ENCODE data around the gene CD47.

CD47 gene

DNA sequence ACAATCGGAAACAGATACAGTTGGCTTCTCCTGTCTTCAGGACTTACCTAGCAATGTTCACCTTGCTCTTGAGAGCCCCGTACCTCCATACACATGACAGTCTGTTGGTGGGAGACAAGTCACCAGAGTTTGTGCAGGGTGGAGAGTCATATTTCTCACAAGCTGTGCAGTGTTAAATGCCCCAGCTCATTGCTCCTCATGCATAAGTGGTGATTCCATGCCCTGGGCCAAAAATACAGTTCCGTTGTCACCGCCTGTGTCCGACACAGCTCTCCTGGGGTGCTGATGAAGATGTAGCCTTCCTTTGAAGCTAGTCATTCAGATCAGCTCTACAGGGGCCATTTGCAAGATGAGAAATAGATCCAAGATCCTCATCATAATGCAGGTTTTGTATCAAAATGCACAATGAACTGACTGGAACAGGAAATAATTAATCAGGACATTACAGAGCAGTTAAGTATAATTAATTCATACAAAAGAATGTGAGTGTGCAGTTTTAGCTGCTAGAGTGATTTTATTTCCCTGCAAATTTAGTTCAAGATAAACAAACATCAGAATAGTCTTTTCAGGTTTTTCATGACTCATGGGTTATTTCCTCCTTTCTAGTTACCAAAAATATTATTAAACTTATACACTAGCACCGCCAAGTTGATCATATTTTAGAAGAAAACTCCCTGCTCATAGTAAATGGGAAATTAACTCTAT lies 66.5 kb downstream of the CD47 start:
- H4K20me1 ChIP-seq (ENCODE audit: insufficient read depth, low read length, poor library complexity, severe bottlenecking), result no peaks in the 10 kb centered on the region
- H3K79me2 ChIP-seq (ENCODE audit: insufficient read depth, low read length), result no peaks in the 10 kb centered on the region
- H3K9me2 ChIP-seq (replicated peaks; ENCODE audit: low read depth, low read length), result no peaks in the 10 kb centered on the region
- H3K4me1 ChIP-seq (ENCODE audit: insufficient read depth, low read length, poor library complexity, severe bottlenecking), result peaks cover 23% of the 10 kb centered on the region
- no peak overlapping the region for H3K4me3 ChIP-seq (ENCODE audit: low read length, poor library complexity, severe bottlenecking)
- no peak overlapping the region for H3K9ac ChIP-seq (ENCODE audit: low read depth, low read length, poor library complexity, severe bottlenecking)
- H3K36me3 ChIP-seq (ENCODE audit: insufficient read depth, low read length), result no peaks in the 10 kb centered on the region
- TF ChIP-seq, protein P1, sequence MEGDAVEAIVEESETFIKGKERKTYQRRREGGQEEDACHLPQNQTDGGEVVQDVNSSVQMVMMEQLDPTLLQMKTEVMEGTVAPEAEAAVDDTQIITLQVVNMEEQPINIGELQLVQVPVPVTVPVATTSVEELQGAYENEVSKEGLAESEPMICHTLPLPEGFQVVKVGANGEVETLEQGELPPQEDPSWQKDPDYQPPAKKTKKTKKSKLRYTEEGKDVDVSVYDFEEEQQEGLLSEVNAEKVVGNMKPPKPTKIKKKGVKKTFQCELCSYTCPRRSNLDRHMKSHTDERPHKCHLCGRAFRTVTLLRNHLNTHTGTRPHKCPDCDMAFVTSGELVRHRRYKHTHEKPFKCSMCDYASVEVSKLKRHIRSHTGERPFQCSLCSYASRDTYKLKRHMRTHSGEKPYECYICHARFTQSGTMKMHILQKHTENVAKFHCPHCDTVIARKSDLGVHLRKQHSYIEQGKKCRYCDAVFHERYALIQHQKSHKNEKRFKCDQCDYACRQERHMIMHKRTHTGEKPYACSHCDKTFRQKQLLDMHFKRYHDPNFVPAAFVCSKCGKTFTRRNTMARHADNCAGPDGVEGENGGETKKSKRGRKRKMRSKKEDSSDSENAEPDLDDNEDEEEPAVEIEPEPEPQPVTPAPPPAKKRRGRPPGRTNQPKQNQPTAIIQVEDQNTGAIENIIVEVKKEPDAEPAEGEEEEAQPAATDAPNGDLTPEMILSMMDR (conservative IDR thresholded peaks at IDR 0.05; ENCODE audit: low read length), result no peak
- no peak for TF ChIP-seq EZH2phosphoT487 (IDR thresholded peaks at IDR 0.05; ENCODE audit: borderline replicate concordance)
- no peaks in the 10 kb centered on the region for H3F3A ChIP-seq (ENCODE audit: low read depth)
- no peak overlapping the region for H2AFZ ChIP-seq (ENCODE audit: low read length)
- no peak overlapping the region for H3K4me2 ChIP-seq (ENCODE audit: low read depth, low read length, poor library complexity, severe bottlenecking)
- no peaks in the 10 kb centered on the region for H3K27me3 ChIP-seq (ENCODE audit: insufficient read depth, low read length, poor library complexity, severe bottlenecking)
- H3K9me3 ChIP-seq (ENCODE audit: insufficient read depth, low read depth, low read length), result no peaks in the 10 kb centered on the region

DNA sequence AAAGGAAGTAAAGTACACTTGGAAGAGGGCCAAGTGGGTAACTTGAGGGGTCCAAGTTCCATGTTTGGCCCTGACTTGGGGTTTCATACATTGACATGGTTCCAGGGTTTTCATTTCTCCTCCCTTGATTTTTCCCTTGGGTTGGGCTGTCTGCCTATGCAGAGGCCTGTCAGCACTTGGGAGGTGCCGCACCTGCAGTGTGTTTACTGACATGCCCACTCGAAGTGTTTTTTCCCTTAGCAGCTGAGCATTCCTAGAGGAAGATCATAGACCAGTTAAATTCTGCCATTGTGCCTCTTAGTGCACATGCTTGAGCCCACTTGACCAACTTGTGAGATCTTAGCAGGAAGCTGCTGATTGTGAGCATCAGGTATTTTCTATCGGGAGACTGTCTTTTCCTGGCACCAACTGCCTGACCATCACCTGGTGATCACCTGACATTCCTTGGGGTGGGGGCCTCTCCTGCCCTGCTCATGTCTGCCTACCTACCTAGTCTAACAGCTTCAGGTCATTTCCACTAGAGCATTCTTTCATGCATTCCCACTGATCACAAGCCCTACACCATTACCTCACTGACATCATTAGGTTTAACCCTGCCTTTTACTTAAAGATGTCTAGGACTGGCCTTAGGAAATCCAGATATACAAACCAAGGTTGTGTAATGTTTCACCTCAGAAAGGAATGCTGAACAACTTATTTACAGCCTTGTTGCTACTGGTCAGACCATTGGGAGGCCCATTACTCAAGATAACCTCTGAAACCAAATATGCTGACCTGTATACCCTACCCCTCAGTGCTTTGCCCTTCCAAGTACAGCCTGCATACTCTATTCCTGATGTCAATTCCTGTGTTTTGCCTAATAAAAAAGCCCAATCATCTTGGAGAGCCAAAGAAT lies 68.3 kb downstream of the CD47 start:
- H3K4me3 ChIP-seq (ENCODE audit: low read length, poor library complexity, severe bottlenecking), result no peak overlapping the region

DNA sequence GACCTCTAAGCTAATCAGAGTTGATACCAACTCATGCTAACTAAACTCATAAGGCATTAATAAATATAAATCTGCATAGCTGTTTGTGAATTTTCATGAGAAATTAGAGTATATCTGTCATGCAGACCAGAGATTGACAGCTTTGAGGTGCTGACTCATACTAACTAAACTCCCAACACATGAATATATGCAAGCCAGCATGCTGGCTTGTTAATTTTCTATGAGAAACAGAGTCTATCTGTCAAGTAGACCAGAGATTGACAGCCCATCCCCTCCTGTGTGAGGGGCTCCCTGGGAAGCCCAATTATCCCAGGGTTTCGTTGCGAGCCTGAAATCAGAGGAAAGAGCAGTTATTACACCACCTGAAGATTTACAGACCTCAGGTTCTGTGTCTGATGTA lies 69.3 kb downstream of the CD47 start:
- Histone ChIP-seq H3K36me3 (ENCODE audit: insufficient read depth, low read length) (no peaks in the 10 kb centered on the region), H3K27me3 (ENCODE audit: insufficient read depth, low read length, poor library complexity, severe bottlenecking) (no peaks in the 10 kb centered on the region), H3K9me3 (ENCODE audit: insufficient read depth, low read depth, low read length) (no peaks in the 10 kb centered on the region), H3F3A (ENCODE audit: low read depth) (no peaks in the 10 kb centered on the region), H3K9ac (ENCODE audit: low read depth, low read length, poor library complexity, severe bottlenecking) (no peak overlapping the region), H4K20me1 (ENCODE audit: insufficient read depth, low read length, poor library complexity, severe bottlenecking) (no peaks in the 10 kb centered on the region), H3K4me3 (ENCODE audit: low read length, poor library complexity, severe bottlenecking) (no peak overlapping the region), H3K9me2 (replicated peaks; ENCODE audit: low read depth, low read length) (no peaks in the 10 kb centered on the region), H3K4me2 (ENCODE audit: low read depth, low read length, poor library complexity, severe bottlenecking) (no peak overlapping the region), H3K4me1 (ENCODE audit: insufficient read depth, low read length, poor library complexity, severe bottlenecking) (peaks cover 22% of the 10 kb centered on the region), H2AFZ (ENCODE audit: low read length) (no peak overlapping the region), H3K79me2 (ENCODE audit: insufficient read depth, low read length) (no peaks in the 10 kb centered on the region)
- TF ChIP-seq, protein P1 (conservative IDR thresholded peaks at IDR 0.05; ENCODE audit: low read length), result no peak
- TF ChIP-seq EZH2phosphoT487 (IDR thresholded peaks at IDR 0.05; ENCODE audit: borderline replicate concordance), result no peak

More for the DNA sequence above, 68.3 kb downstream of the CD47 start:
- no peak overlapping the region for H3K9ac ChIP-seq (ENCODE audit: low read depth, low read length, poor library complexity, severe bottlenecking)
- H3K4me1 ChIP-seq (ENCODE audit: insufficient read depth, low read length, poor library complexity, severe bottlenecking), result peaks cover 23% of the 10 kb centered on the region
- H3K4me2 ChIP-seq (ENCODE audit: low read depth, low read length, poor library complexity, severe bottlenecking), result no peak overlapping the region
- no peaks in the 10 kb centered on the region for H3K79me2 ChIP-seq (ENCODE audit: insufficient read depth, low read length)
- TF ChIP-seq EZH2phosphoT487 (IDR thresholded peaks at IDR 0.05; ENCODE audit: borderline replicate concordance), result no peak
- no peaks in the 10 kb centered on the region for H3K36me3 ChIP-seq (ENCODE audit: insufficient read depth, low read length)
- H2AFZ ChIP-seq (ENCODE audit: low read length), result no peak overlapping the region
- no peaks in the 10 kb centered on the region for H4K20me1 ChIP-seq (ENCODE audit: insufficient read depth, low read length, poor library complexity, severe bottlenecking)
- no peaks in the 10 kb centered on the region for H3F3A ChIP-seq (ENCODE audit: low read depth)
- no peaks in the 10 kb centered on the region for H3K9me3 ChIP-seq (ENCODE audit: insufficient read depth, low read depth, low read length)
- H3K9me2 ChIP-seq (replicated peaks; ENCODE audit: low read depth, low read length), result no peaks in the 10 kb centered on the region
- H3K27me3 ChIP-seq (ENCODE audit: insufficient read depth, low read length, poor library complexity, severe bottlenecking), result no peaks in the 10 kb centered on the region

All from Loucy (cell line).